Sigmoid colon (tissue), 4 donors: Measurements from ENCODE around the gene TRIO.

Source experiments
- CTCF ChIP-seq, 4 experiments: fragments of 450-650 bp in 3 of 4; fragments of 200-600 bp in 1 of 4; IDR thresholded peaks; one replicate each; pipeline ENCODE4 v1.5.1; 2016 to 2019; ENCODE audit warnings: antibody characterized with exemption in 4 of 4, mild to moderate bottlenecking in 3 of 4, moderate library complexity in 2 of 4
- EP300 ChIP-seq, 4 donors: sonication (generic); formaldehyde crosslinking; IDR thresholded peaks; one replicate each; pipeline ENCODE4 v1.6.1; 2017; ENCODE audit warnings: antibody characterized with exemption in 4 of 4
- POLR2AphosphoS5 ChIP-seq, 4 donors: sonication (generic); formaldehyde crosslinking; IDR thresholded peaks; one replicate each; pipeline ENCODE4 v1.6.1; 2017; ENCODE audit warnings: antibody characterized with exemption in 4 of 4

GRCh38 chr5:14110196-14110595, 32.9 kb upstream of the TRIO start:
- no peak for TF ChIP-seq CTCF (IDR thresholded peaks at IDR 0.05)
- no peak for TF ChIP-seq EP300 (IDR thresholded peaks at IDR 0.05)
- no peak for TF ChIP-seq POLR2AphosphoS5 (IDR thresholded peaks at IDR 0.05)
